ENCODE results near the gene MYZAP. TPM values are rescaled to one million over a fixed set of nuclear protein-coding genes. Genes with fewer than 3 reads are reported as not detected.

The MYZAP gene
- total and polyA plus RNA-seq, 2 of the 8 experiments (the other 6 are each of a cell fraction or from before 2014, with no cell fraction given) = 0.41 to 0.65 TPM

- H2BK12ac ChIP-seq (ENCODE audit: low read depth, low read length) = no peak overlapping the region
- H2BK120ac ChIP-seq (replicated peaks; ENCODE audit: low read depth, low read length) = no peak overlapping the region
- TF ChIP-seq RBBP5 (IDR thresholded peaks at IDR 0.05; ENCODE audit: borderline replicate concordance, low read depth, low read length) (no peak), SUZ12 (IDR thresholded peaks at IDR 0.05; ENCODE audit: low read length) (no peak), HDAC6 (IDR thresholded peaks at IDR 0.05; ENCODE audit: low read depth, low read length) (no peak), CTCF (IDR thresholded peaks at IDR 0.05; ENCODE audit: control extremely low read depth in 1 of 3, insufficient read depth in 1 of 3, low read depth in 1 of 3, low read length in 3 of 3) (no peak), MAFK (IDR thresholded peaks at IDR 0.05; ENCODE audit: low read depth, low read length) (no peak), POLR2A (IDR thresholded peaks at IDR 0.05; ENCODE audit: control extremely low read depth in 1 of 2, low read depth in 2 of 2, low read length in 2 of 2) (no peak), PHF8 (conservative IDR thresholded peaks at IDR 0.05; ENCODE audit: low read depth, low read length) (no peak), SIN3A (conservative IDR thresholded peaks at IDR 0.05 in 1 of 2, IDR thresholded peaks at IDR 0.05 in 1 of 2; ENCODE audit: low read depth in 1 of 2, low read length in 2 of 2) (no peak)
- no peak overlapping the region for H3K4me3 ChIP-seq (ENCODE audit: extremely low read depth in 1 of 4, insufficient read depth in 2 of 4, low read depth in 3 of 4, low read length in 4 of 4)
- H3K14ac ChIP-seq (ENCODE audit: insufficient read length) = no peak overlapping the region
- POLR2A ChIA-PET (ENCODE audit: partially characterized antibody) = no interaction called here
- no peak overlapping the region for H2BK5ac ChIP-seq (ENCODE audit: low read depth, low read length)
- no peaks in the 10 kb centered on the region for H4K20me1 ChIP-seq (replicated peaks in 1 of 2; ENCODE audit: control insufficient read depth in 1 of 2, insufficient read depth in 2 of 2, low read length in 2 of 2)
- DNase-seq (ENCODE audit: low read depth in 1 of 2, low spot score in 2 of 2) (no peak), FAIRE-seq (no peak)
- no peak overlapping the region for H4K91ac ChIP-seq (replicated peaks; ENCODE audit: insufficient read length, low read length)
- no peak overlapping the region for H2AK5ac ChIP-seq (ENCODE audit: low read depth, low read length)
- H3K23ac ChIP-seq (ENCODE audit: insufficient read length) = no peak overlapping the region
- no peaks in the 10 kb centered on the region for H3K79me1 ChIP-seq (ENCODE audit: low read depth, low read length)
- H3K79me2 ChIP-seq (ENCODE audit: control insufficient read depth in 1 of 2, insufficient read depth in 2 of 2, low read length in 2 of 2) = no peaks in the 10 kb centered on the region
- no peaks in the 10 kb centered on the region for H3K27me3 ChIP-seq (replicated peaks in 1 of 4; ENCODE audit: control insufficient read depth in 3 of 4, extremely low read depth in 1 of 4, insufficient read depth in 3 of 4, low read length in 3 of 4)
- no peak overlapping the region for H2AFZ ChIP-seq (ENCODE audit: low read length)
- no peak overlapping the region for H2BK20ac ChIP-seq (ENCODE audit: low read length)
- no peak overlapping the region for H3K18ac ChIP-seq (ENCODE audit: extremely low read depth, low read length)
- H3K56ac ChIP-seq (replicated peaks; ENCODE audit: insufficient read length, low read depth, low read length) = no peak overlapping the region
- no peak overlapping the region for H4K5ac ChIP-seq (ENCODE audit: insufficient read length, low read depth, low read length)
- H3K27ac ChIP-seq (ENCODE audit: low read depth, low read length) = no peak overlapping the region
- H3K9ac ChIP-seq (replicated peaks in 1 of 4; ENCODE audit: extremely low read depth in 1 of 4, low read depth in 3 of 4, low read length in 3 of 4) = no peak overlapping the region
- no peak overlapping the region for H3K4me2 ChIP-seq (ENCODE audit: insufficient read depth in 1 of 2, low read depth in 2 of 2, low read length in 2 of 2)
- H4K8ac ChIP-seq (ENCODE audit: extremely low read depth, insufficient read depth, low read length) = no peak overlapping the region
- 82% methylated on average over 2 of the region's 2 CpGs; no CpG with 5 or more reads in 1 of the 2 experiments for WGBS, 2 experiments (ENCODE audit: extremely low coverage in 1 of 2, insufficient coverage in 1 of 2, insufficient read length in 1 of 2, insufficient replicate concordance in 2 of 2, low coverage in 1 of 2, low lambda C conversion rate in 2 of 2, missing lambda C conversion rate in 1 of 2)
- no peaks in the 10 kb centered on the region for H3K9me3 ChIP-seq (ENCODE audit: insufficient read depth in 2 of 2, low read depth in 1 of 2, low read length in 1 of 2)
- CTCF ChIA-PET (ENCODE audit: partially characterized antibody) = interaction anchor here (0.8 to 3.2 kb wide), 11 partner anchors 9 to 517 kb away, joined by 3 to 24 read pairs (median 4); no protein-coding TSS in a partner anchor
- H2BK15ac ChIP-seq (ENCODE audit: low read length) = no peak overlapping the region
- H3K23me2 ChIP-seq (ENCODE audit: low read depth, low read length) = no peaks in the 10 kb centered on the region
- no peaks in the 10 kb centered on the region for H3K36me3 ChIP-seq (ENCODE audit: control insufficient read depth in 2 of 4, insufficient read depth in 4 of 4, low read length in 3 of 4)
- no peak overlapping the region for H3K4ac ChIP-seq (replicated peaks; ENCODE audit: insufficient read length, low read depth, low read length)
- H3K4me1 ChIP-seq (replicated peaks in 1 of 4; ENCODE audit: control insufficient read depth in 3 of 4, insufficient read depth in 4 of 4, low read length in 3 of 4) = no peaks in the 10 kb centered on the region
Measured at GRCh38 chr15:57665194-57665593, 73.5 kb downstream of the MYZAP start.

All from H1 (cell line).